Progenitor cell of endocrine pancreas (in vitro differentiated cells): ENCODE results near the gene CHAT. TPM values are rescaled to one million over a fixed set of nuclear protein-coding genes. Genes with fewer than 3 reads are reported as not detected.

Experiments used
- DNase-seq: peaks from one replicate; pipeline ENCODE4 v3.0.0; 2021; ENCODE audit warnings: low spot score; ENCODE audit not compliant: unreplicated experiment
- H3K27ac Mint-ChIP-seq: 2 replicates; pipeline ENCODE4 v1.8.0; 2021; ENCODE audit warnings: mild to moderate bottlenecking, moderate library complexity, mixed read lengths
- H3K27me3 Mint-ChIP-seq: 2 replicates; pipeline ENCODE4 v1.8.0; 2021; ENCODE audit warnings: mixed read lengths
- H3K36me3 Mint-ChIP-seq: 2 replicates; pipeline ENCODE4 v1.8.0; 2022; ENCODE audit warnings: mixed read lengths; ENCODE audit not compliant: insufficient read depth
- H3K4me1 Mint-ChIP-seq: 2 replicates; pipeline ENCODE4 v1.8.0; 2021; ENCODE audit warnings: low read depth, mixed read lengths
- H3K4me3 Mint-ChIP-seq: 2 replicates; pipeline ENCODE4 v1.8.0; 2021; ENCODE audit warnings: low read depth, mild to moderate bottlenecking, moderate library complexity, mixed read lengths
- H3K9me3 Mint-ChIP-seq: 2 replicates; pipeline ENCODE4 v1.8.0; 2021; ENCODE audit warnings: low read depth, mixed read lengths
- total RNA-seq: library from RNA; stranded (reverse); gene quantifications from 2 replicates; pipeline ENCODE4 v1.2.1, GENCODE V29; 2021
- TF ChIP-seq, protein P1 (sequence below): fragments of 200-600 bp; sonication (generic); IDR thresholded peaks from one replicate; pipeline ENCODE4 v1.5.0; 2021; ENCODE audit warnings: antibody characterized with exemption, mild to moderate bottlenecking; ENCODE audit not compliant: unreplicated experiment

The CHAT gene
- total RNA-seq, 1 donor from 2014 or later, result not detected

DNA sequence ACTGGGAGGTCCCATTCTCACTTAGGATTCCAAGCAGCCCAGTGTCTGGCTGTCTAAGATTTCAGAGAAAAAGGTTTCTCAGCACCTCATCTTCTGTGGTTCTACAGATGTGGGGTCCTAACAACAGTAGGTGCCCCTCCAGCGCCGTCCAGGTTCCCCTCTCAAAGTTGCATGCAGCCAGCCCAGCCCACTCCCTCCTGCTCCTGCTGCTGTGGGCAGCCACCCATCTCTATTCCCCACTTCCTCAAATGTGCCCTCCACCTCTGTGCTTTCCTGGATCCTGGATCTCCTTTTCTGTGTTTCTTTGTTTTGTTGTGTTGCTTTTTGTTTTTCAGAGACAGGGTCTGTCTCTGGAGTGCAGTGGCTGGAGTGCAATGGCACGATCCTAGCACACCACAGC, 17.0 kb upstream of the CHAT start:
- no peak overlapping the region for H3K4me3 Mint-ChIP-seq
- H3K4me1 Mint-ChIP-seq, result no peaks in the 10 kb centered on the region
- DNase-seq, result no peak
- TF ChIP-seq, protein P1, sequence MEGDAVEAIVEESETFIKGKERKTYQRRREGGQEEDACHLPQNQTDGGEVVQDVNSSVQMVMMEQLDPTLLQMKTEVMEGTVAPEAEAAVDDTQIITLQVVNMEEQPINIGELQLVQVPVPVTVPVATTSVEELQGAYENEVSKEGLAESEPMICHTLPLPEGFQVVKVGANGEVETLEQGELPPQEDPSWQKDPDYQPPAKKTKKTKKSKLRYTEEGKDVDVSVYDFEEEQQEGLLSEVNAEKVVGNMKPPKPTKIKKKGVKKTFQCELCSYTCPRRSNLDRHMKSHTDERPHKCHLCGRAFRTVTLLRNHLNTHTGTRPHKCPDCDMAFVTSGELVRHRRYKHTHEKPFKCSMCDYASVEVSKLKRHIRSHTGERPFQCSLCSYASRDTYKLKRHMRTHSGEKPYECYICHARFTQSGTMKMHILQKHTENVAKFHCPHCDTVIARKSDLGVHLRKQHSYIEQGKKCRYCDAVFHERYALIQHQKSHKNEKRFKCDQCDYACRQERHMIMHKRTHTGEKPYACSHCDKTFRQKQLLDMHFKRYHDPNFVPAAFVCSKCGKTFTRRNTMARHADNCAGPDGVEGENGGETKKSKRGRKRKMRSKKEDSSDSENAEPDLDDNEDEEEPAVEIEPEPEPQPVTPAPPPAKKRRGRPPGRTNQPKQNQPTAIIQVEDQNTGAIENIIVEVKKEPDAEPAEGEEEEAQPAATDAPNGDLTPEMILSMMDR, result no peak
- H3K27ac Mint-ChIP-seq, result no peak overlapping the region
- H3K27me3 Mint-ChIP-seq, result peaks cover 56% of the 10 kb centered on the region
- H3K9me3 Mint-ChIP-seq, result no peaks in the 10 kb centered on the region
- H3K36me3 Mint-ChIP-seq, result no peaks in the 10 kb centered on the region

DNA sequence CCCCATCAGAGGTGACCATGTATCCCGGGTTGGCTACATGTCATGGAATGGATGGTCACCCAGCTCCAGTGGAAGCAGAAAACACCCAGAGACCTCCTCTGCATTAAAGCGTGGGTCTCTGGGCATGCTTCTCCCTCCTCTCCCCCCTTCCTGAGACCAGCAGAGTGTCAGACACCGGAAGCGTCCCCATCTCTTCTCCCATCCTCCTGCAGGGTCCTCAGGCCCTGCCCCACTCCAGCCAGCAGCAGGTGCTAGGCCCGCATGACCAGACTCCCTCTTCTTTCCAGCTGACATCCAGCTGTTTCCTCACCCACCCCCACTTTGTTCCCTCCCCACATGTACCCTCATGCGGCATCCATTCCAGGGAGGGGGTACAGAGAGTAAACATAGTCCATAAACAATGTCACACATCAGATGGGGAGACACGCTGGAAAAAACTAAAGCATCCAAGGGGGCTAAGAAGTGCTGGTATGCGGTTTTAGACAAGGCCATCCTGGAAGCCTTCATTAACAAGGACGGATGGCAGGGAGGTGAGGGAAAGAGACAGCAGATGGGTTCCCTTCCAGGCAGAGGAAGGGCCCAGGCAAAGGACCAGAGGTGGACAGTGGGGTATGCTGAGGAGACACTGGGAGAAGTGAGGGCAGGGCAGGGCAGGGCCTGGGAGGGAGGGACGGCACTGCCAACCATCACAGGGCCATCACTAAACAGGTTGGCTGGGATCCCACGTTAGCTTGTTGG, 16.2 kb upstream of the CHAT start:
- H3K9me3 Mint-ChIP-seq, result no peaks in the 10 kb centered on the region
- H3K4me3 Mint-ChIP-seq, result no peak overlapping the region
- H3K27me3 Mint-ChIP-seq, result peaks cover 61% of the 10 kb centered on the region
- H3K4me1 Mint-ChIP-seq, result no peaks in the 10 kb centered on the region
- TF ChIP-seq, protein P1, result no peak
- no peak for DNase-seq
- peak overlapping the region; percentile 54 for H3K27ac Mint-ChIP-seq
- H3K36me3 Mint-ChIP-seq, result no peaks in the 10 kb centered on the region

DNA sequence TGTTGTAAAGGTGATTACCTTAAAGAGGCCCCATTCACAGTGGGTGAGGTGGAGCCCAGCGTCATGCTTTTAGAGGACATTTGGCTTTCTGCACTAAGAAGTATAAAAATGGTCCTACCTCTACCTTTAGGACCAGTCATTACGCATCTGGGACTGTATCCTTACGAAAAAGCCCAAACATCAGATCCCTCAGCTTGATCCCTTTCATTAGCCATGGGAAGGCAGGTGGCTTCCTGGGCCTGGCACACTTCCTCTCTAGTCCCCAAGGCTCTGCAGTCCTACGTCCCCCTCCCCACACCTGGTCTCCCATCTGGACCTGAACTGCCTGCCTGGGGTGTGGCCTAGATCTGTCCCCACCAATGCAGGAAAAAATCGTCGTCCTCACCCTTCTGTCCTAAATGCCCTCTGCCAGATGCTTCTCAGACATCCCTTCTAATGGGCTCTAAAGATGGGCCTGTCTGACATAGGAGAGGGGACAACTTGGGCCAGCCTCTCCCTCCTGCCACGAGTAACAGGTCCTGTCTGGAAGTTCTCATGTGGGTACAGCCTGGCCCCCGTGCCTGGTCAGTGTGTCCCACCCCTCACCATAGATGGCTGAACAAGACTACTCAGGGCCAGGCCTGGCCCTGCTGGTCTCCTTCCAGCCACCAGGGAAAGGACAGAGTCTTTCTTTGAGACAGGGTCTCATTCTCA, 15.5 kb upstream of the CHAT start:
- no peak overlapping the region for H3K4me3 Mint-ChIP-seq
- peaks cover 63% of the 10 kb centered on the region for H3K27me3 Mint-ChIP-seq
- no peaks in the 10 kb centered on the region for H3K9me3 Mint-ChIP-seq

DNA sequence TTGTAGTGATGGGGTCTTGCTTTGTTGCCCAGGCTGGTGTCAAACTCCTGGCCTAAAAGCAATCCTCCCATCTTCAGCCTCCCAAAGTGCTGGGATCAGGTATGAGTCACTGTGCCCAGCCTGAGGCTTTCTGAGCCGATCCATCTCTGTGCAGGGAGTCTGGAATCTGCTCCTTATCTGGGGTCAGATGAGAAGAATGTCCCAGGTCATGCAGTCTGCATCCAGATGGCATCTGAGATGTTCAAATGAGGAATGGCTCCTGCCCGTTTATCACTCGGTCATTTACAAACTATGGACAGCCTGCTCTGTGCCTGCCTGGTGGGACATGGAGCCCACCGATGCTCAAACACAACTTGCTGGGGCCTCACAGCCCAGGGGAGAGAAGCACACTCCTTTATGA, 14.9 kb upstream of the CHAT start:
- Mint-ChIP-seq H3K4me1 (no peaks in the 10 kb centered on the region), H3K4me3 (no peak overlapping the region), H3K27me3 (peaks cover 70% of the 10 kb centered on the region), H3K27ac (no peak overlapping the region), H3K36me3 (no peaks in the 10 kb centered on the region), H3K9me3 (no peaks in the 10 kb centered on the region)
- TF ChIP-seq, protein P1, result no peak
- no peak for DNase-seq

More for the DNA sequence above, 15.5 kb upstream of the CHAT start:
- TF ChIP-seq, protein P1, result no peak
- H3K27ac Mint-ChIP-seq, result no peak overlapping the region
- no peaks in the 10 kb centered on the region for H3K36me3 Mint-ChIP-seq
- no peaks in the 10 kb centered on the region for H3K4me1 Mint-ChIP-seq
- no peak for DNase-seq

DNA sequence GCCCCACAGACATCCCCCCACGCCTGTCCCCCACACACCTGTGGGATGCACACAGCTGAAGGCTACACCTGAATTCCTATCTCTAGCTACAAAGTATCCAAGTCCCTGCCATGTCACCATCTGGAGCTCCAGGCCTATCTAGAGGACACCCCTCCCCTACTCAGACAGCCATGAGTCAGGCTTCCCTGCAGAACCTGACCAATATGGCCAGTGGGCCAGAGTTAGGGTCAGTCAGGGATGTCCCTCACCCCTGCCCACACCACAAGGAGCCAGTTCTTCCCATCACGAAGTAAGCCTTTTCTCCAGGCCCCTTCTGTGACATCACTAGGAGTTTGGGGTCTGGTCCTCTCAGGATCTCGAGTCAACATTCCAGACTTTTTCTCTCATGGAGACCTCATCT, 14.3 kb upstream of the CHAT start:
- no peak overlapping the region for H3K27ac Mint-ChIP-seq
- peaks cover 74% of the 10 kb centered on the region for H3K27me3 Mint-ChIP-seq
- no peak for DNase-seq

More for the DNA sequence above, 14.3 kb upstream of the CHAT start:
- TF ChIP-seq, protein P1, result no peak
- no peaks in the 10 kb centered on the region for H3K36me3 Mint-ChIP-seq
- H3K4me1 Mint-ChIP-seq, result no peaks in the 10 kb centered on the region
- H3K4me3 Mint-ChIP-seq, result no peak overlapping the region
- no peaks in the 10 kb centered on the region for H3K9me3 Mint-ChIP-seq
